A549 (cell line): Measurements from ENCODE around the gene KLHL35.

ENCODE experiments used
- EHMT2 ChIP-seq: fragments of 200-600 bp; sonication (generic); IDR thresholded peaks from 2 replicates; pipeline ENCODE4 v1.6.1; 2016; ENCODE audit warnings: antibody characterized with exemption, low read depth, mild to moderate bottlenecking, moderate library complexity
- JUN ChIP-seq, 2 experiments: fragments of >200 bp; sonication (Bioruptor Twin); formaldehyde crosslinking; IDR thresholded peaks; 2 replicates in 1 of 2; 3 replicates in 1 of 2; pipeline ENCODE4 v1.6.1; 2016 to 2017
- ZC3H11A ChIP-seq: fragments of 450-650 bp; IDR thresholded peaks from 2 replicates; pipeline ENCODE4 v1.6.1; 2014; ENCODE audit warnings: antibody characterized with exemption, mild to moderate bottlenecking
- TF ChIP-seq, protein P1 (sequence below): fragments of >200 bp; sonication (Bioruptor Twin); formaldehyde crosslinking; IDR thresholded peaks from 3 replicates; pipeline ENCODE4 v1.5.1; 2016
- TF ChIP-seq, protein P2 (sequence below): fragments of 250-450 bp; sonication (Bioruptor Pico); IDR thresholded peaks from 2 replicates; pipeline ENCODE4 v1.5.0; 2021; ENCODE audit warnings: mild to moderate bottlenecking, moderate library complexity, borderline replicate concordance

DNA sequence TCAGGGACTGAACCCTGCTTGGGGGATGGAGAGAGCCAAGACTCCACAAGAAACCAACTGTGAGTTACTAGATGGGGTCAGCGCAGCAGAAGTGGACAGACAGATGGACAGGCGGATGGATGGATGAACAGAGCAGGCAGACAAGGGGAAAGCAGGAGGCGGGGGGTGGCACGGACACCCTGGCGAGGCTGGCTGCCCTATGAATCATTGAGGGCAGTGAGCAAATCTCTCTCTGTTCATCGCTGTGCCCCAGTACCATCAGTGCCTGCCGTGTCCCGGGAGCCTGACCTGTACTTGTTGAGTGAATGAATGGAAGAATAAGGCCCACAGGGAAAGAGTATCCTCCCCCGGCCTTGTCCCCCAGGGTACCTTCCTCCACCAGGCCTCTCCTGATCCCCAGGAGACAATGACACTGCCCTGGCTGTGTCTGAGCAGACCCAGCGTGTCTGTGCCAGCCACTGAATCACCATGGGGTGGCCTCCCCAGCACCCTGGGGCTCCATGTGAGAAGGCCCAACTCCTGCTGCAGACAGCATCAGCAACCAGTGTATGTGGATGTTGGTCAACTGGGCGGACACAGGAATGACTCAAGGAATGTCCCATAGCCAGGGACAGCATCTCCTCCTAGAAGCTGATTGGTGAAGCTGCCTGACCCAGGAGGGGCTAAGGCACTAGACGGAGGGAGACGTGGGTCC is 5.1 kb upstream of the KLHL35 start:
- TF ChIP-seq, protein P1, sequence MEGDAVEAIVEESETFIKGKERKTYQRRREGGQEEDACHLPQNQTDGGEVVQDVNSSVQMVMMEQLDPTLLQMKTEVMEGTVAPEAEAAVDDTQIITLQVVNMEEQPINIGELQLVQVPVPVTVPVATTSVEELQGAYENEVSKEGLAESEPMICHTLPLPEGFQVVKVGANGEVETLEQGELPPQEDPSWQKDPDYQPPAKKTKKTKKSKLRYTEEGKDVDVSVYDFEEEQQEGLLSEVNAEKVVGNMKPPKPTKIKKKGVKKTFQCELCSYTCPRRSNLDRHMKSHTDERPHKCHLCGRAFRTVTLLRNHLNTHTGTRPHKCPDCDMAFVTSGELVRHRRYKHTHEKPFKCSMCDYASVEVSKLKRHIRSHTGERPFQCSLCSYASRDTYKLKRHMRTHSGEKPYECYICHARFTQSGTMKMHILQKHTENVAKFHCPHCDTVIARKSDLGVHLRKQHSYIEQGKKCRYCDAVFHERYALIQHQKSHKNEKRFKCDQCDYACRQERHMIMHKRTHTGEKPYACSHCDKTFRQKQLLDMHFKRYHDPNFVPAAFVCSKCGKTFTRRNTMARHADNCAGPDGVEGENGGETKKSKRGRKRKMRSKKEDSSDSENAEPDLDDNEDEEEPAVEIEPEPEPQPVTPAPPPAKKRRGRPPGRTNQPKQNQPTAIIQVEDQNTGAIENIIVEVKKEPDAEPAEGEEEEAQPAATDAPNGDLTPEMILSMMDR = no peak
- TF ChIP-seq, protein P2, sequence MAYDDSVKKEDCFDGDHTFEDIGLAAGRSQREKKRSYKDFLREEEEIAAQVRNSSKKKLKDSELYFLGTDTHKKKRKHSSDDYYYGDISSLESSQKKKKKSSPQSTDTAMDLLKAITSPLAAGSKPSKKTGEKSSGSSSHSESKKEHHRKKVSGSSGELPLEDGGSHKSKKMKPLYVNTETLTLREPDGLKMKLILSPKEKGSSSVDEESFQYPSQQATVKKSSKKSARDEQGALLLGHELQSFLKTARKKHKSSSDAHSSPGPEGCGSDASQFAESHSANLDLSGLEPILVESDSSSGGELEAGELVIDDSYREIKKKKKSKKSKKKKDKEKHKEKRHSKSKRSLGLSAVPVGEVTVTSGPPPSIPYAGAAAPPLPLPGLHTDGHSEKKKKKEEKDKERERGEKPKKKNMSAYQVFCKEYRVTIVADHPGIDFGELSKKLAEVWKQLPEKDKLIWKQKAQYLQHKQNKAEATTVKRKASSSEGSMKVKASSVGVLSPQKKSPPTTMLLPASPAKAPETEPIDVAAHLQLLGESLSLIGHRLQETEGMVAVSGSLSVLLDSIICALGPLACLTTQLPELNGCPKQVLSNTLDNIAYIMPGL (CRISPR knock-in tag) = no peak
- TF ChIP-seq JUN (IDR thresholded peaks at IDR 0.05) (no peak), EHMT2 (no peak), ZC3H11A (no peak)
